C4-2B (cell line): ENCODE results near the gene DSCAM.

Experiments used
- H3K27ac ChIP-seq: fragments of 450-650 bp; 2 replicates; pipeline ENCODE4 v1.5.1; 2017
- CTCF ChIP-seq: fragments of 450-650 bp; conservative IDR thresholded peaks from 2 replicates; pipeline ENCODE4 v1.5.1; 2017; ENCODE audit warnings: mild to moderate bottlenecking
- ZFX ChIP-seq: fragments of 450-650 bp; IDR thresholded peaks from 2 replicates; pipeline ENCODE4 v1.6.1; 2017

The DSCAM gene

GRCh38 chr21:40066221-40066620 is 780.7 kb downstream of the DSCAM start:
- no peak overlapping the region for H3K27ac ChIP-seq
- TF ChIP-seq CTCF (no peak), ZFX (no peak)

- H3K27ac ChIP-seq = no peak overlapping the region
- no peak for TF ChIP-seq CTCF
- TF ChIP-seq ZFX = no peak
These were observed 786.8 kb downstream of the DSCAM start for GRCh38 chr21:40060083-40060677.

DNA sequence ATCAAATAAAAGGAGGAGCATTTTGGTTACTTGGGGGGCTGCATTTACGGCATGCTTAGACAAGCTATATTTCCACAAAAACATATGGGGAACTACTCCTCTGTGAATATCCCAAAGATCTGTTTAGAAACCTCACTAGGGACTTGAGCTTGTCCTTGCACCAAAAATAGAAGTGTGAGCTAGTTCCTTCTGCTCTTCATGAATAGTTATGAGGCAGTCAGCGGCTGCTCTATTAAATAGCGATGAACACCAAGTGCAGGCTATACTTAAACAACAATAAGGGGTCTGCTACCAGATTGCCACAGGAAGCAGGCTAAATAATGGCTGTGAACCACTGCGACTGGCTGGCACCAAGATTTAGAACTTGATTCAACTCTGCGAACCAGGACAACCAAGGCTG is 789.6 kb downstream of the DSCAM start:
- H3K27ac ChIP-seq = no peak overlapping the region
- TF ChIP-seq ZFX (no peak), CTCF (no peak)

GRCh38 chr21:40056031-40056430 is 790.9 kb downstream of the DSCAM start:
- no peak overlapping the region for H3K27ac ChIP-seq
- TF ChIP-seq CTCF = no peak
- no peak for TF ChIP-seq ZFX

DNA sequence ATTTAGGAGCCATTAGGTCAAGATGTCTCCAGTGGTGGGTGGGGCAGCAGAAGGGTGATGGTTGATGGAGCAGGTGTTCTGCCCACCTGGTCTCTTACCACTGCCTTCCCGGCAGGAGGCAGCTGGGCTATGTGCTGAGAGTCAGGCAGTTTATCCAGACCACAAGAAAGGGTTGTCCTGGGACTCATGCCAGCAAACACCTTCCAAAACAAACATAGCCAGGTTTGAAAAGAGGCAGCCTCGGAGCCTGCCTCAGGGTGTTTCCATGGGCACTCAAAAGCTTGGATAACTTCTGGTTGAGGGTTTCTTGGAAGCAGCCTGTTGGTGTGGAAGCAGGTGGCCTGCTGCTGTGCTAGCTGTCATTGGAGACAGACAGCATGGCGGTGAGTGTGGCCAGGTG is 792.6 kb downstream of the DSCAM start:
- H3K27ac ChIP-seq = no peak overlapping the region
- TF ChIP-seq CTCF = no peak; the same call in 1 of the 2 replicates
- no peak for TF ChIP-seq ZFX

- TF ChIP-seq ZFX (no peak), CTCF (no peak)
- H3K27ac ChIP-seq = no peak overlapping the region
These were observed 794.0 kb downstream of the DSCAM start for GRCh38 chr21:40053007-40053406.

DNA sequence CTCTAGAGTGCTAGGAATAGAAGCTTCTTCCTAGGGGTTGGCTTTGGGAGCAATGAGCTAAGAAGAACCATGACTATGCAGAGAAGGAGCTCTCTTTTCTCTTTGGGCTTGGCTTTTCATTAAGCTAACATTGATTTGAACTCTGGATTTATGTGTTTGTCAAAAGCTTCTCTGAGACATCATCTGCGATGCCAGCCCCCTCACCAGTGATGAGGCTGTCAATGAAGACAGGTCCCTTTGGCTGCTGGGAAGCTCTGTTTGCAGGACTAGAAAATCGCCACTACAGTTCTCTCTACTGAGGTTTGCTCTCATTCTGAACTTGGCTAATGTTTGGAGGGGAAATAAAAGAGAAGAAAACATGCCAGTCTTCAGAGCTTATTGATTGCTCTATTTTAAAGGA is 794.7 kb downstream of the DSCAM start:
- TF ChIP-seq ZFX = no peak
- TF ChIP-seq CTCF = no peak
- H3K27ac ChIP-seq = no peak overlapping the region
